Measurements from ENCODE around the gene CFAP299. TPM values are rescaled to one million over a fixed set of nuclear protein-coding genes. Genes with fewer than 3 reads are reported as not detected.

CFAP299 gene
- total and polyA plus RNA-seq, 9 of the 15 experiments (the other 6 are each of a cell fraction or from before 2014, with no cell fraction given), result 0.09 to 3.0 (median 0.76) TPM

DNA sequence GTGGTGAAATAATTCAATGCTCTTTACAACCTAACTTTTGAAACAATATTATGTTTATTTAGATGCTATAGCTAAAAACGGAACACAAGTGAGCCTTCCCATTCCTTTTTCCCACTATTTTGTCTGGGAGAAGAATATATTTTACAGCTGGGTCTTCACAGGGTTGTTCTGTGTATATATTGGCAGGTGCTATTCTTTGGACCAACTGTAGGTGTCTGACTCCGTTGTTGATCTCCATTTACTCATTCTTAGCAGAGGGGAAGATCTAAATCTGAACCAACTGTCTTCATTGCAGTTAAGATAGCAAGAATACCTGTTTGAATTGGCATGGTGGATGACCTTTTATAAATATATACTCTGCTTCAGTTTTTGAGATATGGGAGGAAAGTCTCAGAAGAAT, 257.4 kb downstream of the CFAP299 start:
- ATAC-seq (peak; percentile 74), DNase-seq (ENCODE audit: extremely low read depth in 1 of 4, low spot score in 3 of 4) (peak in 2 of 4 experiments; percentile 2 to 5), FAIRE-seq (no peak)
- H3K27ac ChIP-seq (ENCODE audit: extremely low read depth, low read depth, low read length), result no peak overlapping the region
- no peaks in the 10 kb centered on the region for H4K20me1 ChIP-seq (replicated peaks; ENCODE audit: control insufficient read depth, insufficient read depth, low read length)
- no peaks in the 10 kb centered on the region for H3K79me2 ChIP-seq (ENCODE audit: control insufficient read depth, insufficient read depth, low read length)
- intact Hi-C loops (cut with micrococcal nuclease), result no loop called here
- ChIA-PET CTCF (ENCODE audit: low intra/inter-chr PET ratio) (no interaction called here), POLR2A (interaction anchor here (1.2 kb wide), 1 partner anchor 10 kb away, joined by 3 read pairs; no protein-coding TSS in a partner anchor)
- no peaks in the 10 kb centered on the region for H3K4me1 ChIP-seq (replicated peaks in 1 of 2; ENCODE audit: control insufficient read depth in 2 of 2, insufficient read depth in 2 of 2, low read length in 2 of 2)
- WGBS (ENCODE audit: insufficient coverage, low coverage, missing lambda C conversion rate), result 0% methylated on average over 2 of the region's 2 CpGs
- no peak overlapping the region for H3K4me3 ChIP-seq
- no peak overlapping the region for H2AFZ ChIP-seq (ENCODE audit: low read depth, low read length)
- H3K9me3 ChIP-seq (replicated peaks; ENCODE audit: control insufficient read depth, insufficient read depth, low read depth, low read length), result no peaks in the 10 kb centered on the region
- BruUV-seq (replicated peaks), result no TSS peak
- no peaks in the 10 kb centered on the region for H3K9me1 ChIP-seq (ENCODE audit: control insufficient read depth, insufficient read depth, low read length)
- TF ChIP-seq ZNF436 (CRISPR knock-in tag; IDR thresholded peaks at IDR 0.05) (no peak), CXXC5 (CRISPR knock-in tag; IDR thresholded peaks at IDR 0.05) (no peak), HDAC3 (IDR thresholded peaks at IDR 0.05; ENCODE audit: borderline replicate concordance, partially characterized antibody) (no peak), MBD2 (IDR thresholded peaks at IDR 0.05; ENCODE audit: borderline replicate concordance, low read depth) (no peak), ILK (tag; IDR thresholded peaks at IDR 0.05; ENCODE audit: borderline replicate concordance, low read depth) (no peak), HSF4 (CRISPR knock-in tag; IDR thresholded peaks at IDR 0.05; ENCODE audit: borderline replicate concordance) (no peak)
- TF ChIP-seq, protein P1, sequence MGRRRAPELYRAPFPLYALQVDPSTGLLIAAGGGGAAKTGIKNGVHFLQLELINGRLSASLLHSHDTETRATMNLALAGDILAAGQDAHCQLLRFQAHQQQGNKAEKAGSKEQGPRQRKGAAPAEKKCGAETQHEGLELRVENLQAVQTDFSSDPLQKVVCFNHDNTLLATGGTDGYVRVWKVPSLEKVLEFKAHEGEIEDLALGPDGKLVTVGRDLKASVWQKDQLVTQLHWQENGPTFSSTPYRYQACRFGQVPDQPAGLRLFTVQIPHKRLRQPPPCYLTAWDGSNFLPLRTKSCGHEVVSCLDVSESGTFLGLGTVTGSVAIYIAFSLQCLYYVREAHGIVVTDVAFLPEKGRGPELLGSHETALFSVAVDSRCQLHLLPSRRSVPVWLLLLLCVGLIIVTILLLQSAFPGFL (CRISPR knock-in tag; IDR thresholded peaks at IDR 0.05), result no peak
- TF ChIP-seq, protein P2, sequence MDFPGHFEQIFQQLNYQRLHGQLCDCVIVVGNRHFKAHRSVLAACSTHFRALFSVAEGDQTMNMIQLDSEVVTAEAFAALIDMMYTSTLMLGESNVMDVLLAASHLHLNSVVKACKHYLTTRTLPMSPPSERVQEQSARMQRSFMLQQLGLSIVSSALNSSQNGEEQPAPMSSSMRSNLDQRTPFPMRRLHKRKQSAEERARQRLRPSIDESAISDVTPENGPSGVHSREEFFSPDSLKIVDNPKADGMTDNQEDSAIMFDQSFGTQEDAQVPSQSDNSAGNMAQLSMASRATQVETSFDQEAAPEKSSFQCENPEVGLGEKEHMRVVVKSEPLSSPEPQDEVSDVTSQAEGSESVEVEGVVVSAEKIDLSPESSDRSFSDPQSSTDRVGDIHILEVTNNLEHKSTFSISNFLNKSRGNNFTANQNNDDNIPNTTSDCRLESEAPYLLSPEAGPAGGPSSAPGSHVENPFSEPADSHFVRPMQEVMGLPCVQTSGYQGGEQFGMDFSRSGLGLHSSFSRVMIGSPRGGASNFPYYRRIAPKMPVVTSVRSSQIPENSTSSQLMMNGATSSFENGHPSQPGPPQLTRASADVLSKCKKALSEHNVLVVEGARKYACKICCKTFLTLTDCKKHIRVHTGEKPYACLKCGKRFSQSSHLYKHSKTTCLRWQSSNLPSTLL (IDR thresholded peaks at IDR 0.05), result no peak
- TF ChIP-seq, protein P3, sequence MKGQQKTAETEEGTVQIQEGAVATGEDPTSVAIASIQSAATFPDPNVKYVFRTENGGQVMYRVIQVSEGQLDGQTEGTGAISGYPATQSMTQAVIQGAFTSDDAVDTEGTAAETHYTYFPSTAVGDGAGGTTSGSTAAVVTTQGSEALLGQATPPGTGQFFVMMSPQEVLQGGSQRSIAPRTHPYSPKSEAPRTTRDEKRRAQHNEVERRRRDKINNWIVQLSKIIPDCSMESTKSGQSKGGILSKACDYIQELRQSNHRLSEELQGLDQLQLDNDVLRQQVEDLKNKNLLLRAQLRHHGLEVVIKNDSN (CRISPR knock-in tag; IDR thresholded peaks at IDR 0.05), result no peak
- no peak overlapping the region for H3K9ac ChIP-seq (ENCODE audit: insufficient read depth in 1 of 2, low read depth in 2 of 2, low read length in 2 of 2)
- in situ Hi-C loops (cut with MboI), result no loop called here
- H3K4me2 ChIP-seq (ENCODE audit: insufficient read depth, low read length), result no peak overlapping the region
- no peaks in the 10 kb centered on the region for H3K27me3 ChIP-seq (ENCODE audit: control insufficient read depth in 2 of 2, insufficient read depth in 2 of 2, low read length in 2 of 2)
- H3K36me3 ChIP-seq (ENCODE audit: control insufficient read depth, insufficient read depth, low read length), result no peaks in the 10 kb centered on the region

Data from K562 (cell line).